NOMO-1 treated with DMSO at 0.1 percent for 48 hours (cell line): Measurements from ENCODE around the gene ELK4.

Experiments
- DNase-seq: peaks from one replicate; lab custom pipeline; 2025; ENCODE audit not compliant: unreplicated experiment; lab: John Stamatoyannopoulos, UW

ELK4 gene

GRCh38 chr1:205631768-205632668 lies at the start of gene ELK4:
ELK4 (minus strand) TSS chr1:205632011; CDS start chr1:205623882, 8,129 bp downstream.
- DNase-seq, result peak; percentile 94

GRCh38 chr1:205681364-205681763 lies 49.6 kb upstream of the ELK4 start:
- DNase-seq, result no peak

- DNase-seq, result peak; percentile 21
These were observed 48.5 kb upstream of the ELK4 start, which contains the start of gene SLC45A3 for GRCh38 chr1:205680073-205680851. SLC45A3 (minus strand) TSS chr1:205680509; CDS start chr1:205664656, 15,853 bp downstream.

- no peak for DNase-seq
These were observed 46.7 kb upstream of the ELK4 start for GRCh38 chr1:205678286-205679111.

- no peak for DNase-seq
These were observed 45.4 kb upstream of the ELK4 start for GRCh38 chr1:205677167-205677566.

- no peak for DNase-seq
These were observed 44.8 kb upstream of the ELK4 start for GRCh38 chr1:205676597-205676996.

- no peak for DNase-seq
These were observed 44.2 kb upstream of the ELK4 start for GRCh38 chr1:205676002-205676401.

GRCh38 chr1:205675247-205675646 lies 43.4 kb upstream of the ELK4 start:
- DNase-seq, result no peak

- DNase-seq, result no peak
These were observed 41.2 kb upstream of the ELK4 start for GRCh38 chr1:205672970-205673369.

GRCh38 chr1:205672395-205672889 lies 40.6 kb upstream of the ELK4 start:
- DNase-seq, result no peak

GRCh38 chr1:205670611-205671430 lies 39.0 kb upstream of the ELK4 start:
- DNase-seq, result no peak

- no peak for DNase-seq
These were observed 38.3 kb upstream of the ELK4 start for GRCh38 chr1:205670150-205670446.

GRCh38 chr1:205669341-205670149 lies 37.7 kb upstream of the ELK4 start:
- no peak for DNase-seq

GRCh38 chr1:205668951-205669340 lies 37.1 kb upstream of the ELK4 start:
- DNase-seq, result peak; percentile 38

- peak; percentile 10 for DNase-seq
These were observed 36.3 kb upstream of the ELK4 start for GRCh38 chr1:205667909-205668643.

GRCh38 chr1:205666372-205667166 lies 34.8 kb upstream of the ELK4 start:
- no peak for DNase-seq

- DNase-seq, result no peak
These were observed 33.6 kb upstream of the ELK4 start for GRCh38 chr1:205665201-205666045.
